IMR-90 (cell line): ENCODE measurements around the gene KIF5C. TPM values are rescaled to one million over a fixed set of nuclear protein-coding genes. Genes with fewer than 3 reads are reported as not detected.

Experiments used
- ATAC-seq: fragments of 200-7000 bp; cut with Tn5 transposase; 2 replicates; pipeline ENCODE4 v1.9.1; 2020; ENCODE audit warnings: low read depth, mild to moderate bottlenecking, moderate library complexity
- BruUV-seq: library from RNA; stranded (reverse); fragments of 400-500 nt; replicated peaks from 2 replicates; lab custom pipeline; 2021; lab: Mats Ljungman, UMichigan
- CTCF ChIA-PET: fragments of 300-600 bp; formaldehyde crosslinking; extraction: SDS; loops from one replicate; lab custom pipeline; 2021; ENCODE audit warnings: antibody characterized with exemption; lab: Yijun Ruan, JAX
- POLR2A ChIA-PET: fragments of 300-600 bp; sonication (Branson Sonifier 250); formaldehyde crosslinking; loops from one replicate; lab custom pipeline; 2022; ENCODE audit warnings: antibody characterized with exemption; ENCODE audit not compliant: unreplicated experiment; lab: Charles Lee
- DNase-seq: peaks from one replicate; pipeline ENCODE4 v3.0.0; 2013
- H2AFZ ChIP-seq: replicated peaks from 2 replicates; pipeline ENCODE3; 2013; ENCODE audit warnings: low read length, mild to moderate bottlenecking; ENCODE audit not compliant: poor library complexity
- H2AK5ac ChIP-seq: 2 replicates; pipeline ENCODE4 v1.6.1; 2013; ENCODE audit warnings: low read depth, low read length, inconsistent platforms
- H2AK9ac ChIP-seq: replicated peaks from 2 replicates; pipeline ENCODE3; 2013; ENCODE audit warnings: mild to moderate bottlenecking, low read depth, low read length, moderate library complexity; ENCODE audit not compliant: poor library complexity
- H2BK120ac ChIP-seq: 2 replicates; pipeline ENCODE4 v1.6.1; 2013; ENCODE audit warnings: low read depth, low read length, inconsistent platforms
- H2BK15ac ChIP-seq: 3 replicates; pipeline ENCODE4 v1.6.1; 2013; ENCODE audit warnings: low read depth, low read length, inconsistent platforms
- H2BK20ac ChIP-seq: 2 replicates; pipeline ENCODE4 v1.6.1; 2013; ENCODE audit warnings: low read depth, mild to moderate bottlenecking, inconsistent platforms, low read length, moderate library complexity
- H2BK5ac ChIP-seq: 2 replicates; pipeline ENCODE4 v1.6.1; 2013; ENCODE audit warnings: mild to moderate bottlenecking, low read depth, low read length, inconsistent platforms; ENCODE audit not compliant: poor library complexity, severe bottlenecking
- H3K14ac ChIP-seq: replicated peaks from 2 replicates; pipeline ENCODE4 v1.6.1; 2013; ENCODE audit warnings: low read depth, low read length, inconsistent platforms
- H3K18ac ChIP-seq: 2 replicates; pipeline ENCODE4 v1.6.1; 2013; ENCODE audit warnings: low read depth, low read length, control low read depth
- H3K23ac ChIP-seq: 2 replicates; pipeline ENCODE4 v1.6.1; 2013; ENCODE audit warnings: low read depth, low read length, inconsistent platforms
- H3K27ac ChIP-seq: 2 replicates; pipeline ENCODE4 v1.5.1; 2013; ENCODE audit warnings: mild to moderate bottlenecking, control low read depth, low read length; ENCODE audit not compliant: insufficient read depth
- H3K27me3 ChIP-seq: 2 replicates; pipeline ENCODE4 v1.6.1; 2013; ENCODE audit warnings: low read length; ENCODE audit not compliant: control insufficient read depth, insufficient read depth
- H3K36me3 ChIP-seq: 2 replicates; pipeline ENCODE4 v1.6.1; 2013; ENCODE audit warnings: low read length, mixed read lengths; ENCODE audit not compliant: control insufficient read depth, insufficient read depth
- H3K4ac ChIP-seq: 2 replicates; pipeline ENCODE4 v1.6.1; 2013; ENCODE audit warnings: low read depth, low read length, inconsistent platforms
- H3K4me1 ChIP-seq: 2 replicates; pipeline ENCODE4 v1.6.1; 2013; ENCODE audit warnings: low read length, mixed read lengths; ENCODE audit not compliant: control insufficient read depth, insufficient read depth
- H3K4me2 ChIP-seq: 2 replicates; pipeline ENCODE4 v1.6.1; 2013; ENCODE audit warnings: low read depth, mild to moderate bottlenecking, control low read depth, low read length, moderate library complexity
- H3K4me3 ChIP-seq: 2 replicates; pipeline ENCODE4 v1.5.1; 2013; ENCODE audit warnings: low read depth, mild to moderate bottlenecking, control low read depth, low read length, moderate library complexity; ENCODE audit not compliant: insufficient read depth
- H3K56ac ChIP-seq: 2 replicates; pipeline ENCODE4 v1.6.1; 2013; ENCODE audit warnings: low read length, inconsistent platforms; ENCODE audit not compliant: insufficient read depth; ENCODE audit errors: extremely low read depth
- H3K79me1 ChIP-seq, 2 experiments: 2 replicates each; pipeline ENCODE4 v1.6.1; 2013; ENCODE audit warnings: low read length in 2 of 2, inconsistent platforms in 1 of 2, low read depth in 1 of 2
- H3K9ac ChIP-seq: 2 replicates; pipeline ENCODE4 v1.6.1; 2013; ENCODE audit warnings: low read depth, low read length, control low read depth
- H3K9me1 ChIP-seq: 2 replicates; pipeline ENCODE4 v1.6.1; 2013; ENCODE audit warnings: low read length, inconsistent platforms; ENCODE audit not compliant: insufficient read depth
- H3K9me3 ChIP-seq: 2 replicates; pipeline ENCODE4 v1.6.1; 2013; ENCODE audit warnings: low read length; ENCODE audit not compliant: control insufficient read depth, insufficient read depth
- H4K20me1 ChIP-seq: 2 replicates; pipeline ENCODE4 v1.6.1; 2013; ENCODE audit warnings: low read length, inconsistent platforms; ENCODE audit not compliant: insufficient read depth
- H4K5ac ChIP-seq: 2 replicates; pipeline ENCODE4 v1.6.1; 2013; ENCODE audit warnings: mild to moderate bottlenecking, low read depth, low read length, control low read depth
- H4K8ac ChIP-seq, 2 experiments: 2 replicates each; pipeline ENCODE4 v1.6.1; 2013; ENCODE audit warnings: low read depth in 2 of 2, low read length in 2 of 2, control low read depth in 1 of 2, inconsistent platforms in 1 of 2
- H4K91ac ChIP-seq: 2 replicates; pipeline ENCODE4 v1.6.1; 2013; ENCODE audit warnings: low read depth, low read length, inconsistent platforms; ENCODE audit not compliant: insufficient read depth
- BHLHE40 ChIP-seq: fragments of 150-350 bp; IDR thresholded peaks from 2 replicates; pipeline ENCODE4 v1.6.1; 2016; ENCODE audit warnings: mild to moderate bottlenecking, low read depth, low read length
- CEBPB ChIP-seq: IDR thresholded peaks from 2 replicates; pipeline ENCODE4 v1.6.1; 2012; ENCODE audit warnings: low read depth, low read length, improper control_type of control experiment
- CHD1 ChIP-seq: IDR thresholded peaks from 2 replicates; pipeline ENCODE4 v1.6.1; 2012; ENCODE audit warnings: low read depth, low read length, improper control_type of control experiment
- ELK1 ChIP-seq: fragments of 150-350 bp; IDR thresholded peaks from 2 replicates; pipeline ENCODE4 v1.6.1; 2016; ENCODE audit warnings: low read depth, mild to moderate bottlenecking, low read length, moderate library complexity, borderline replicate concordance
- MAFK ChIP-seq: IDR thresholded peaks from 2 replicates; pipeline ENCODE4 v1.6.1; 2012; ENCODE audit warnings: low read depth, low read length, improper control_type of control experiment
- MXI1 ChIP-seq: IDR thresholded peaks from 2 replicates; pipeline ENCODE4 v1.6.1; 2012; ENCODE audit warnings: low read depth, mild to moderate bottlenecking, low read length, moderate library complexity, borderline replicate concordance
- POLR2A ChIP-seq: IDR thresholded peaks from 2 replicates; pipeline ENCODE4 v1.6.1; 2012; ENCODE audit warnings: mild to moderate bottlenecking, low read depth, low read length
- RAD21 ChIP-seq: IDR thresholded peaks from 2 replicates; pipeline ENCODE4 v1.6.1; 2012; ENCODE audit warnings: low read length, improper control_type of control experiment
- RCOR1 ChIP-seq: IDR thresholded peaks from 2 replicates; pipeline ENCODE4 v1.6.1; 2012; ENCODE audit warnings: mild to moderate bottlenecking, low read length, improper control_type of control experiment; ENCODE audit not compliant: insufficient replicate concordance
- RFX5 ChIP-seq: IDR thresholded peaks from 2 replicates; pipeline ENCODE4 v1.8.0; 2012; ENCODE audit warnings: low read depth, mild to moderate bottlenecking, low read length, moderate library complexity
- USF2 ChIP-seq: fragments of 150-350 bp; IDR thresholded peaks from 2 replicates; pipeline ENCODE4 v1.6.1; 2017; ENCODE audit warnings: mild to moderate bottlenecking, antibody characterized with exemption, low read length, low read depth
- WGBS, 2 experiments: methylation state at CpG; one replicate each; pipeline versions ENCODE4 v1.1.5 to v1.1.7; 2013; ENCODE audit warnings: missing lambda C conversion rate in 2 of 2; ENCODE audit not compliant: insufficient read length in 1 of 2; ENCODE audit errors: extremely low coverage in 2 of 2; 5-methylcytosine and 5-hydroxymethylcytosine counted together
- dilution Hi-C: fragments of 300-500 bp; cut with HindIII; formaldehyde crosslinking; loops from one replicate; pipeline ENCODE4 v1.14.3; 2018; ENCODE audit warnings: low sequenced_read_pairs; ENCODE audit not compliant: unreplicated experiment
- in situ Hi-C: fragments of 300-500 bp; cut with MboI; formaldehyde crosslinking; loops from 3 replicates; pipeline ENCODE4 v1.14.3; 2019; ENCODE audit warnings: low sequenced_read_pairs, inconsistent platforms, mixed read lengths
- intact Hi-C: fragments of 100-400 bp; cut with micrococcal nuclease; formaldehyde crosslinking; loops from 2 replicates; pipeline ENCODE4 v1.10.0; 2022
- polyA plus RNA-seq, 3 experiments: library from polyadenylated mRNA; depleted of rRNA; stranded (reverse); fragments of >200 nt; gene quantifications; 2 replicates each; pipeline ENCODE4 v1.2.3, GENCODE V29; 2012; ENCODE audit warnings: low replicate concordance in 1 of 3
- total RNA-seq: library from RNA; depleted of rRNA; stranded (reverse); fragments of >200 nt; gene quantifications from 2 replicates; pipeline ENCODE4 v1.2.3, GENCODE V29; 2012
- TF ChIP-seq, protein P1 (sequence below): conservative IDR thresholded peaks from 2 replicates; pipeline ENCODE4 v1.5.1; 2012; ENCODE audit warnings: mild to moderate bottlenecking, low read depth, low read length, improper control_type of control experiment

KIF5C gene
- total and polyA plus RNA-seq, 2 of the 4 experiments (the other 2 are of a cell fraction), result 0.10 to 0.18 TPM

GRCh38 chr2:148943097-148943496 lies 68.1 kb downstream of the KIF5C start:
- Histone ChIP-seq H2AK5ac (no peak overlapping the region), H4K8ac (no peak overlapping the region), H3K4me3 (no peak overlapping the region), H3K4me2 (no peak overlapping the region), H4K91ac (no peak overlapping the region), H2BK5ac (no peak overlapping the region), H4K20me1 (no peaks in the 10 kb centered on the region), H2AK9ac (no peak overlapping the region), H3K4me1 (no peaks in the 10 kb centered on the region), H2BK15ac (no peak overlapping the region), H3K9me3 (no peaks in the 10 kb centered on the region), H3K9ac (no peak overlapping the region), H3K79me1 (no peaks in the 10 kb centered on the region), H2BK120ac (no peak overlapping the region), H3K18ac (no peak overlapping the region), H3K14ac (no peak overlapping the region), H2BK20ac (no peak overlapping the region), H3K56ac (no peak overlapping the region), H3K27me3 (peaks cover 2% of the 10 kb centered on the region; the same call in 1 of the 2 replicates), H3K4ac (no peak overlapping the region), H3K36me3 (no peaks in the 10 kb centered on the region), H2AFZ (no peak overlapping the region), H3K27ac (no peak overlapping the region), H3K9me1 (no peaks in the 10 kb centered on the region), H3K23ac (no peak overlapping the region), H4K5ac (no peak overlapping the region)
- CTCF ChIA-PET, result no interaction called here
- TF ChIP-seq USF2, result no peak
- TF ChIP-seq RFX5, result no peak
- no peak for TF ChIP-seq POLR2A
- TF ChIP-seq, protein P1, sequence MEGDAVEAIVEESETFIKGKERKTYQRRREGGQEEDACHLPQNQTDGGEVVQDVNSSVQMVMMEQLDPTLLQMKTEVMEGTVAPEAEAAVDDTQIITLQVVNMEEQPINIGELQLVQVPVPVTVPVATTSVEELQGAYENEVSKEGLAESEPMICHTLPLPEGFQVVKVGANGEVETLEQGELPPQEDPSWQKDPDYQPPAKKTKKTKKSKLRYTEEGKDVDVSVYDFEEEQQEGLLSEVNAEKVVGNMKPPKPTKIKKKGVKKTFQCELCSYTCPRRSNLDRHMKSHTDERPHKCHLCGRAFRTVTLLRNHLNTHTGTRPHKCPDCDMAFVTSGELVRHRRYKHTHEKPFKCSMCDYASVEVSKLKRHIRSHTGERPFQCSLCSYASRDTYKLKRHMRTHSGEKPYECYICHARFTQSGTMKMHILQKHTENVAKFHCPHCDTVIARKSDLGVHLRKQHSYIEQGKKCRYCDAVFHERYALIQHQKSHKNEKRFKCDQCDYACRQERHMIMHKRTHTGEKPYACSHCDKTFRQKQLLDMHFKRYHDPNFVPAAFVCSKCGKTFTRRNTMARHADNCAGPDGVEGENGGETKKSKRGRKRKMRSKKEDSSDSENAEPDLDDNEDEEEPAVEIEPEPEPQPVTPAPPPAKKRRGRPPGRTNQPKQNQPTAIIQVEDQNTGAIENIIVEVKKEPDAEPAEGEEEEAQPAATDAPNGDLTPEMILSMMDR, result no peak
- TF ChIP-seq MAFK, result no peak
- TF ChIP-seq RCOR1, result no peak
- TF ChIP-seq MXI1, result no peak
- no peak for TF ChIP-seq ELK1
- TF ChIP-seq CHD1, result no peak
- TF ChIP-seq BHLHE40, result no peak
- TF ChIP-seq RAD21, result no peak
- TF ChIP-seq CEBPB, result no peak
- dilution Hi-C loops (no loop called here), intact Hi-C loops (no loop called here), in situ Hi-C loops (no loop called here)
- ATAC-seq (no peak), DNase-seq (no peak)
- no CpG with 5 or more reads among the region's 3 CpGs for WGBS, 2 experiments
- POLR2A ChIA-PET, result no interaction called here
- BruUV-seq, result no TSS peak
